ENCODE data around the gene MAP2K7. TPM values are rescaled to one million over a fixed set of nuclear protein-coding genes. Genes with fewer than 3 reads are reported as not detected.

The MAP2K7 gene
- total and polyA plus RNA-seq, 2 of the 4 experiments (the other 2 are of a cell fraction), result 4.1 to 15.6 TPM

DNA sequence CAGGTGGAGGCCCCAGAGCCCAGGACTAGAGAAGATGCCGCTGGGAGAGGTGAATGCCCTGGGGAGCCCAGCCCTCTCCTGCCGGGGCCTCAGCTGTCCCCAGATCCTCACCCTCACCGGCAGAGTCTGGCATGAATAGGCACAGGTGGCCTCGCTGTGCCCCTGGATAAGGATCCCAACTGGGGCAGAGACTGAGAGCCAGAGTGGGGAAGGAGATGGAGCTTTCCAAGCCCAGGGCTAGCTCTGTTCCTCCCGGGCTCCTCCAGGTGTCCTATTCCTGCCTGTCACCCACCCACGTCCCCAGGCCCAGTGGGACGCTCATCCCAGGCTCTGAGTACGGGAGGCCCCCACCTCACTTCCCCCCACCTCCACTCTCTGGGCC, 46.0 kb upstream of the MAP2K7 start:
- Histone ChIP-seq H3K4me1 (ENCODE audit: control insufficient read depth, insufficient read depth, low read length) (peaks cover 3% of the 10 kb centered on the region; the same call in 1 of the 2 replicates), H3K36me3 (ENCODE audit: control insufficient read depth, insufficient read depth, low read length) (peaks cover 2% of the 10 kb centered on the region; the same call in 1 of the 2 replicates), H3K56ac (ENCODE audit: extremely low read depth, insufficient read depth, low read length) (no peak overlapping the region), H2BK15ac (ENCODE audit: low read depth, low read length) (no peak overlapping the region), H4K8ac (ENCODE audit: low read depth in 2 of 2, low read length in 2 of 2) (no peak overlapping the region), H2AFZ (replicated peaks; ENCODE audit: low read length, poor library complexity) (no peak overlapping the region), H2AK5ac (ENCODE audit: low read depth, low read length) (no peak overlapping the region), H3K9me1 (ENCODE audit: insufficient read depth, low read length) (no peaks in the 10 kb centered on the region), H3K23ac (ENCODE audit: low read depth, low read length) (no peak overlapping the region), H3K27ac (ENCODE audit: insufficient read depth, low read length) (no peak overlapping the region), H3K79me1 (ENCODE audit: low read depth in 1 of 2, low read length in 2 of 2) (no peaks in the 10 kb centered on the region), H2BK120ac (ENCODE audit: low read depth, low read length) (no peak overlapping the region), H3K4me3 (ENCODE audit: insufficient read depth, low read depth, low read length) (no peak overlapping the region), H3K4me2 (ENCODE audit: low read depth, low read length) (no peak overlapping the region), H4K20me1 (ENCODE audit: insufficient read depth, low read length) (peaks cover 4% of the 10 kb centered on the region; the same call in 1 of the 2 replicates), H3K14ac (replicated peaks; ENCODE audit: low read depth, low read length) (no peak overlapping the region), H3K9ac (ENCODE audit: low read depth, low read length) (no peak overlapping the region), H4K91ac (ENCODE audit: insufficient read depth, low read depth, low read length) (no peak overlapping the region), H2BK5ac (ENCODE audit: low read depth, low read length, poor library complexity, severe bottlenecking) (no peak overlapping the region), H3K4ac (ENCODE audit: low read depth, low read length) (no peak overlapping the region), H3K18ac (ENCODE audit: low read depth, low read length) (no peak overlapping the region), H3K9me3 (ENCODE audit: control insufficient read depth, insufficient read depth, low read length) (no peaks in the 10 kb centered on the region), H2AK9ac (replicated peaks; ENCODE audit: low read depth, low read length, poor library complexity) (no peak overlapping the region), H2BK20ac (ENCODE audit: low read depth, low read length) (no peak overlapping the region), H3K27me3 (ENCODE audit: control insufficient read depth, insufficient read depth, low read length) (no peaks in the 10 kb centered on the region), H4K5ac (ENCODE audit: low read depth, low read length) (no peak overlapping the region)
- ATAC-seq (ENCODE audit: low read depth), result no peak
- ChIA-PET POLR2A (ENCODE audit: unreplicated experiment) (no interaction called here), CTCF (no interaction called here)
- 54% methylated on average over 3 of the region's 8 CpGs; no CpG with 5 or more reads in 1 of the 2 experiments for WGBS, 2 experiments (ENCODE audit: extremely low coverage in 2 of 2, insufficient read length in 1 of 2)
- in situ Hi-C loops (cut with MboI; ENCODE audit: low sequenced_read_pairs) (no loop called here), intact Hi-C loops (cut with micrococcal nuclease) (no loop called here), dilution Hi-C loops (cut with HindIII; ENCODE audit: low sequenced_read_pairs, unreplicated experiment) (no loop called here)
- DNase-seq, result no peak
- TF ChIP-seq ELK1 (IDR thresholded peaks at IDR 0.05; ENCODE audit: borderline replicate concordance, low read depth, low read length) (no peak), BHLHE40 (IDR thresholded peaks at IDR 0.05; ENCODE audit: low read depth, low read length) (no peak), CHD1 (IDR thresholded peaks at IDR 0.05; ENCODE audit: low read depth, low read length) (no peak), FOS (IDR thresholded peaks at IDR 0.05; ENCODE audit: low read depth, low read length) (no peak), MAFK (IDR thresholded peaks at IDR 0.05; ENCODE audit: low read depth, low read length) (no peak), RAD21 (IDR thresholded peaks at IDR 0.05; ENCODE audit: low read length) (no peak), MXI1 (IDR thresholded peaks at IDR 0.05; ENCODE audit: borderline replicate concordance, low read depth, low read length) (no peak), RCOR1 (IDR thresholded peaks at IDR 0.05; ENCODE audit: insufficient replicate concordance, low read length) (no peak), NFE2L2 (IDR thresholded peaks at IDR 0.05; ENCODE audit: low read depth, low read length) (no peak), POLR2A (IDR thresholded peaks at IDR 0.05; ENCODE audit: low read depth, low read length) (no peak), MAZ (IDR thresholded peaks at IDR 0.05; ENCODE audit: borderline replicate concordance, low read depth, low read length) (no peak), RFX5 (IDR thresholded peaks at IDR 0.05; ENCODE audit: low read depth, low read length) (no peak)
- TF ChIP-seq, protein P1, sequence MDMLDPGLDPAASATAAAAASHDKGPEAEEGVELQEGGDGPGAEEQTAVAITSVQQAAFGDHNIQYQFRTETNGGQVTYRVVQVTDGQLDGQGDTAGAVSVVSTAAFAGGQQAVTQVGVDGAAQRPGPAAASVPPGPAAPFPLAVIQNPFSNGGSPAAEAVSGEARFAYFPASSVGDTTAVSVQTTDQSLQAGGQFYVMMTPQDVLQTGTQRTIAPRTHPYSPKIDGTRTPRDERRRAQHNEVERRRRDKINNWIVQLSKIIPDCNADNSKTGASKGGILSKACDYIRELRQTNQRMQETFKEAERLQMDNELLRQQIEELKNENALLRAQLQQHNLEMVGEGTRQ (IDR thresholded peaks at IDR 0.05; ENCODE audit: low read depth, low read length), result no peak
- no TSS peak for BruUV-seq (replicated peaks)
